ELF-1 (cell line): ENCODE measurements around the gene UIMC1.

ENCODE experiments used
- DNase-seq: peaks from one replicate; pipeline ENCODE4 v3.0.0-alpha.2; 2016; ENCODE audit warnings: low read depth, low spot score

The UIMC1 gene

DNA sequence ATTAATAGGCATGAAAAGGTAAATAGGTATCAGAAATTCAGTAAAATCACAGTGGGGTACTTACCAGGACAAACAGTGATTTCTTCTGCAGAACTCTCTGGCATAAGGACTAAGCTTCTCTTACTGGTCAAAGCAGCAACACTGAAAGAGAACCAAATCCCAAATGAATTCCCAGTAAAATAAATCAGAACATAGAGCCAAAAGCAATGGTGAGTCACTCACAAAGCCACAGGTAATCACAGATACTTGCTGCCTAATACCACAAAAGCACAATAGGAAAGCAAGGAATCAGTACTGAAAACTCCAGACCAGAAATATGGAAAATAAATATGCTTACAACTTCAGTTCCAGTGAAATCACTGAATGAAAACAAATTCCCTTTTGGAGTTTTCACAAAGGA, 50.7 kb downstream of the UIMC1 start:
- no peak for DNase-seq

DNA sequence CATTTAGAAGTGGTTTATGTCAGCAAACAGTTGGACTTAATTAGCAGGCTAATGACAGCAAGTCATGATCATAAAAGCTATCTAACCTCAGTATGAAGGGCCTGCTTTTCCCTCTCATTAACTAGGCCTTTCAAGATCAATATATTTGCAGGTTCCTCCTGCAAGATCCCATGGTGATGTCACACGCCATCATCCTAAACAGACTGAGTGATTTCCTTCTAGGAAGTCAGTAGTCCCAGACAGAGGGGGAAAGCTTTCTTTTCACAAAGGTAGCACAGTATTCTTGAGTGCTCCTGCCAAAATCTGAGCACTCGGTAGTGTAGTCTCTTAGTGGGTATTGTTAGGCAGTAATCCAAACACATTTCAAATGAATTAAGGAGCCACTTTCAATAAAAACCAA, 52.5 kb downstream of the UIMC1 start:
- DNase-seq, result no peak

- DNase-seq, result no peak
Observed at GRCh38 chr5:176952531-176953193, 53.9 kb downstream of the UIMC1 start.

DNA sequence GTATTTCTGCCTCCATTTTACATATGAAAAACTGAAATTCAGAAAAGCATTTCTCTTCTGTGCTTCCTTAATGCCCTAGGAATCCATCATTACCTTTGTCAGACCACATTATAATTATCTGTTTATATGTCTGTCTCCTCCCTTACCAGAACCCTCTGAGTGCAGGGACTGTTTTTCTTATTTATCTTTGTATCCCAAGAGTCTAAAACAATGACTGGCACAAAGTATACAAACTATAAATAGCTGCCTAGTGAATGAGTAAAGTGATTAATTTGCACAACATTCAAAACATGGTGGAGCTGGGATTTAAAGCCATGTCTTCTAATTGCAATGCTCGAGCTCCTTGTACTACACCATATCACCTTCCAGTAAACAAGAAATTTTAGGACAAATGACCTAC, 58.1 kb downstream of the UIMC1 start:
- no peak for DNase-seq

- DNase-seq, result no peak
Observed at GRCh38 chr5:176947847-176948246, 58.7 kb downstream of the UIMC1 start.

- no peak for DNase-seq
Observed at GRCh38 chr5:176944268-176944667, 62.3 kb downstream of the UIMC1 start.

GRCh38 chr5:176943816-176944215, 62.8 kb downstream of the UIMC1 start:
- peak; percentile 9 for DNase-seq

DNA sequence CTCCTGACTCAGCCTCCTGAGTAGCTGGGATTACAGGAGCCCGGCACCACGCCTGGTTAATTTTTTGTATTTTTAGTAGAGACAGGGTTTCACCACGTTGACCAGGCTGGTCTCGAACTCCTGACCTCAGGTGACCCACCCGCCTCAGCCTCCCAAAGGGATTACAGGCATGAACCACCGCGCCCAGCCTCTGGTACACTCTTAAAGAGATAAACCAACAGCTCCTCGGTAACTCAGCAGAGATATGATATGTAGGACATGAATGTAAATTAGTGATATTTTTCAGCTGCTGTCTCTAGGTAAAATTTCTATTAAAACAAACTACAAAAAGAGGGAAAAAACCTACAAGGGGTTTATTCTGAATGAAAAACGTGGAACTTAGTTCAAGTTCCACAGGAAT, 64.6 kb downstream of the UIMC1 start:
- DNase-seq, result no peak

- no peak for DNase-seq
Observed at GRCh38 chr5:176938472-176938871, 68.1 kb downstream of the UIMC1 start.

DNA sequence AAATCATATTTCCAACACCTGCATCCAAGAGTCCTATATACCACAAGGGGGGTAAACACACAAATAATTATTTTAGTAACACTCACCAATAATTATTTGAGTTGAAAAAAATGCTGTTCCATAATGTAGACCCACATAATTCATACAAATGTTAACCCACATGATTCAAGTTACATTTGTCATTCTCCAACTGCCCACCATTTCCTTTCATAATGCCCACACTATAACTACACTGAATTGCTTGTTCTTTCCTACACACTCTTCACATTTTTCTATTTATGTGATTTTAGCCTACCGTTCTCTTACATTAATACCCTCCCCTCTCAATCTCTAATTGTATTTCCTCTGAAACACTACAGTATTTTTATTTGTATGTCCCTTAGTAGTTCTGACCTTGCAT, 71.6 kb downstream of the UIMC1 start:
- no peak for DNase-seq

- no peak for DNase-seq
Observed at GRCh38 chr5:176934309-176934930, 72.2 kb downstream of the UIMC1 start.

DNA sequence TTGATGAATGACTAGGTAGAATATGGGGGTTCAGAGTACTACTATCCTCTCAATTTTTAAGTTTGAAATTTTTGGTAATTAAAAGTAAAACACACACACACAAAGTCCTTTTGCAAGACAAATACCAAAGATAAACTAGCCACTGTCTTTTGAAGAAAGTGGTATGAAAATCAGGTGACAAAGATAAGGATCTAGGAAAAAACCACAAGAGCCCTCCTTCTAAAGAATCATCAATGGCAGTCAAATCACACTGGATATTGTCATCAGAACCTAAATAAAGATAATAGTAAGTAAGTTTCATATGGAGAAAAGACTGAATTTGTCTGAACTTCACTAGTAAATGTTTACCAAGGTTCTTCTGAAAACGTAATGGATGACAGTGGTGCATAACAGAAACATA, 76.9 kb downstream of the UIMC1 start:
- no peak for DNase-seq

- no peak for DNase-seq
Observed at GRCh38 chr5:176927562-176927961, 79.0 kb downstream of the UIMC1 start.

GRCh38 chr5:176922817-176923216, 83.8 kb downstream of the UIMC1 start:
- DNase-seq, result no peak

GRCh38 chr5:176921714-176922113, 84.9 kb downstream of the UIMC1 start:
- no peak for DNase-seq

DNA sequence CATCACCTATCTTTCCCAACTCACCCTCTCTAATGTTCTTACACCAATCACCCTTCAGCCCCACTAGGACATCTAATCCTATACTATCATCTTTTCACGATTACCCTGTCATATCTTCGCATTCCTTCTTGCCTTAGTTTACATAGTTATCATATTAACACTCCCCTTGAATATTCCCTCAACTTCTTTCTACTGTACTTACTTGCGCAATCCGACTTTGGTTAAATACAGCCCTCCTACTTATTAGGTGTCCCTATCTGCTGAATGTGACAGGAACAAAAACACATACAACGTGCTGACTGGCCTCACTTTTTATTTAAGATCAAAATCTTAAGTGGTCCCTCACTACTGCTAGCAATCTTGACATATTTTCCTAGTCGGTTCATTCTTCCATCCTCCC, 88.0 kb downstream of the UIMC1 start:
- no peak for DNase-seq

DNA sequence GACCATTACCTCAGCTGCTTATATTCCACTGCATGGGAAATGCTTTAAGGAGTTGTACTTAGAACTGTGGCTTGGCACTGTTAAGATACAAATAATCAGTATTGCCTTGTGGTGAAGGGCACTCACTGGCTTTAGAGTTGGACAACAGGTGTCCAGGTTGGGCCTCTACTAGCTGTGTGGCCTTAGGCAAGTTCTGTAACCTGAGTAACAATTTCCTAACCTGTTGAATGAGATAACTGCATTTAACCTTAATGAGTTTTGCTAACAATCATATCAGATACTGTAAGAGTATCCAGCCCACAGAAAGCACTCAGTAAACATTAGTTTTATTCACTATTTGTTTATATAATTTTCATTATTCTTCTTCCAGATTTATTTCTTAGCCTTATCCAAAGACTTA, 90.2 kb downstream of the UIMC1 start:
- DNase-seq, result no peak

GRCh38 chr5:176915906-176916305, 90.7 kb downstream of the UIMC1 start:
- DNase-seq, result no peak

DNA sequence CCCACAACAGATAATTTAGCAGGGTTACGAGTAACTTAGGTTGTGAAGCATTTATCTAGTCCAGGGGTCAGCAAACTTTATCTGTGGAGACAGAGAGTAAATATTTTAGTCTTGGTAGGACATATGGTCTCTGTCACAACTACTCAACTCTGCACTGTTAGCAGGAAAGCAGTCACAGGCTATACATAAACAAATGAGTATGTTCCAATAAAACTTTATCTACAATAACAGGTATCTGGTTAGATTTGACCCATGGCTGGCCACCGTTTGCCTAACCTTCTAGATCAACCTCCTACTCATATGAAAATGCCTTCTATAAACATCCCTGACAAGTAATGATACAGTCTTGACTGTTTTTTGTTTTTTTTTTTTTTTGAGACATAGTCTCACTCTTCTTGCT, 94.5 kb downstream of the UIMC1 start:
- no peak for DNase-seq

DNA sequence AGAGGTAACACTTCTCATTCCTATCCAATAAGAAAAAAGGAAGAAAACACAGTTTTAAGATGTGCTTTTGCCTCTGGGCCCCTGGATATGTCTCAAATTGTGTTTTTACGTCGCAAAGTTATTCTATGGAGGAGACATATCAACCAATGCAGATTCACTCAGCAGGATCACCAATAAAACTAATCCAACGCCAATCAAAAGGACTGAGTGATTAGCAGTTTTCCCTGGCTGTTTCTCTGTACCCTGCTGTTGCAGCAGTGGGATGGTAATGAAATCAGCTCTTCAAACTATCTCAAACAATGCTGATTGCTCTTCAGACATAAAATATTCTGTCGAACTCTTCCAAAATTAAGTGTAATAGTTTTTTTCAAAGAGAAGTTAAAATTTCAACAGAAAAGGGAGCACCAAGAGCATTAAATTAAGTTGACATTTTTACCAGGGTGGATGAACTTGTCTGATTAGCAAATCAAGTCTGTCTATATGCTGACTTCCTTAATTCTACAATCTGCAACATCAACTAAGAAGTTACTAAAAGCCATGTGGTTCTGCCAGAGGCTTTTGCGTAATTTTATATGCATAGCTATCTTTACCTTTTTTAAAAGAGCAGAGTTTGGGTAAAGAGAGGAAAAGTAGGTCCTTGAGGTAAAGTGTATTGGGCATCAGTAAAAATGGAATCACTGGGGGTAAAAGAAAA, 97.8 kb downstream of the UIMC1 start:
- no peak for DNase-seq

DNA sequence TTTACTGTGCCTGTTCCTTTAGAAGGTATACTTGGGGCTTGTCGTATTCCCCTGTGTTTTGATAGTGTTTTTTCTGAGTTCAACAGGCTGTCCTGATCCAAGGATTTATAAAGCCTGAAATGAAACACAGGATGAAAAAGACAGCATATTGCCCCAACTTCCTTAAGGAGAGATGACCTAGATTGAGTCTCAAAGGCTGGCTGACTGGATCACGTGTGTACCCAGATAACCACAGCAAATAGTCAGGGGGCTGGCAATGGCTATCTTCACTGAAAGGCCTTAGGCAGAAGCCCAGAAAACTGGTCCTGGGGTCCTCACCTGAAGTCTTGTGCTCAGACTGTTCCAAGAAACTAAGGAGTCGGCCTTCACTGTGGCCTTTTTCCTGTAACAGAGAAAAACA, 99.8 kb downstream of the UIMC1 start:
- no peak for DNase-seq

DNA sequence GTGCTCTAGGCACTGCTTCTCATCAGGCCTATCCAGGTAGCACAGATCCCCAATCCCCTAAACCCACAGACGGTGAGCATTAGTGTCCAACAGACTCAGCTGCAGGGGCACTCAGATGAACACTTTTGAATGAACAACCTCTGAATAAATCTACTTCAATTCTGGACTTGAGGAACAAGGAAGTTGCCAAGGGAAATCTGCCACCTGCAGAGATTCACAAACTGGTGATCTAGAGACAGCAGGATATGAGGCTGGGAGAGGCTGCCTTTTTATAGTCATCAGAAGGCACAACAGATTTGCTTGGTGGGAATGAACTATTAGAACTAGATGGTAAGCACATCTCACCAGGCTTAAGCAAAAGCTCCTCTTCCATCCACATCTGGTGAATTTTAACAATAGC, 100.5 kb downstream of the UIMC1 start:
- no peak for DNase-seq

DNA sequence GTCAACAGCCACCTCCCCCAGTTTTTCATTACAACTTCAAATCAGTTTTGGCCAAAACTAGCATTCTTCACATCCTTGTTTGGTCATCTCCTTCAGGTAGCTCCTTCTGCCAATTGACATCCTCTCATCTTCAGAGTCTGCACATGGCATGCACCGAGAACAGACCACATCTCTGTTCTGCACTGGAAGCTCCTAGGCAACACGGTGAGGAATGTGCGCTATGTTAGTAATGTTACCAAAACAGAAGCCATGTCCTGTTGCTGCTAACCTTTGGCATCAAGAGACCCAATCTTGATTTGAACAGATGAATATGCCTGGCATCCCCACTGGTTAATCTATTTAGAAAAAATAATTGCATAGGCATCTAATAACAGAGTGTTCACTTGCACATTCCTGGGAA, 102.3 kb downstream of the UIMC1 start:
- DNase-seq, result no peak
